Amniotic stem cell (primary cell): ENCODE results near the gene ZNF19.

ENCODE experiments used
- DNase-seq: peaks from one replicate; lab custom pipeline; 2025; lab: John Stamatoyannopoulos, UW

ZNF19 gene

DNA sequence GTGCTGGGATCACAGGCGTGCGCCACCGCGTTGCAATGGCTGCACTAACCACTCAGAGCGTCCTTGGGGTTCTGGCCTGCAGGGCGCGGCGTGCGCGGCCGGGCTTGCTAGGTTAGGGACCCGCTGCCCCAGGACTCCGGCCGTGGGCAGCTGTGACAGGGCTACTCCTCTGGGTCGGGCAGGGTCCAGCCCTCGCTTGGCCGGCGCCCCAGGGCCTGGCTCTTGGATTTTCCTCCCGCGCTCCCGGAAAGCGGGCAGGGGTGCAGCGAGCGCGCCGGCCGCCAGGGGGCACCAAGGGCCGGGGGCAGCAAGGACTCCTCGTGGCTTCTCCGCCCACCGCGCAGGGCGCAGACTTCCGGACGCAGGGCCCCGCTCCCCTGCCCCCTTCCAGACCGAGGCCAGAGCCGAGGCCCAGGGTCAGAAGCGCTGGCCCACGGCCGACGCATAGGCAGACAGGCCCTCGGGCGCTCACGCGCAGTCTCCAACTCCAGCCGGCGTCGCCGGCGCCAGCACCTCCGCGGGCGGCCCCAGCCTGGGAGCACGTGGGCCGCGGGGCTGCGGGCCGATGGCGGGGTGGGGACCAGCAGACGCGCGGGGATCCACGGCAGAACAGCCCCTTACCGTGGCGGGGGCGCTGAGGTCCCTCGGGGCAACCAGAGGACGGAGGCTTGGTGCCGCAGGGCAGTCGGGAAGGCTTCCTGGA, 47.6 kb downstream of the ZNF19 start:
- DNase-seq: no peak

DNA sequence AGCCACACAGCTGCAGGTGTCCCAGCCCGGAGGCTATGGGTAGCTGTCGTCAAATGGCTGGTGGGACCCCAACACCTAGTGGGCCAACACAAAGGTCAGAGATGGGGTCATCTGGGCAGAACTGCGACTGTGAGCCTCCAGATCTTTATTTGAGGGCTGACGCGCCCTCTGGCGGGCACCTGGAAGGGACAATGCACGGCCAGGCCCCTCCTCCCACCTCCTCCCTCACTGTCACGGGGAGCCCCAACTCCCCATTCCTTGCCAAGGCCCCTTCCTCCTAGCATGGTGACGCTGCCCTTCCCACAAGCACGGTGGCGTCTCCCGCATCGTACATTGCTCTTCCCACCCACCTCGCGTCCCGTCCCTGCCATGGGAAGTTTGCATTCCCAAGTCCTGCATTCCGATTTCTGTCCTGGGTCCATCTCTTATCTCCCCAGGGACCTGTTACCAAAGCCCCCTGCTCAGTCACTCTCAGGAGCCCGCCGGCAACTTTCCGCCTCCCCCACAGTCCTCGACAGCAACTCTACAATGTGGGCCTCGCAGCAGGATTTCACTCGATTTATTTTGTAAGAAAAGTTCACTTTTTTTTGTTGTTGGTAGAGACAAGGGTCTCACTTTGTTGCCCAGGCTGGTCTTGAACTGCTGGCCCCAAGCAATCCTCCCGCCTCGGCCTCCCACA, 48.3 kb downstream of the ZNF19 start:
- DNase-seq: no peak

DNA sequence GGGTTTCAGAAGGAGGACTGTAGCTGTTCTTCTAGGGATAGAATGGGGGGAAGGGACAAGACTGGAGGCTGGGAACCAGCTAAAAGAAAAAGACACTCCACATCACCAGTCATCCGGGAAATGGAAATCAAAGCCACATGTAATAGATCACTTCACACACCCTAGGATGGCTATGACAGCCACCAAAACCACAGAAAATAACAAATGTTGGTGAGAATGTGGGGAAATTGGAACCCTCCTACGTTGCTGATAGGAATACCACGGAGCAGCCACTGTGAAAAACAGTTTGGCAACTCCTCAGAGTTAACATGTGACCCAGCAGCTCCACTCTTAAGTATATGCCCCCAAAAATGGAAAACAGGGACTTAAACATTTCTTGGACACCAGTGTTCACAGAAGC, 49.6 kb downstream of the ZNF19 start:
- DNase-seq: no peak

DNA sequence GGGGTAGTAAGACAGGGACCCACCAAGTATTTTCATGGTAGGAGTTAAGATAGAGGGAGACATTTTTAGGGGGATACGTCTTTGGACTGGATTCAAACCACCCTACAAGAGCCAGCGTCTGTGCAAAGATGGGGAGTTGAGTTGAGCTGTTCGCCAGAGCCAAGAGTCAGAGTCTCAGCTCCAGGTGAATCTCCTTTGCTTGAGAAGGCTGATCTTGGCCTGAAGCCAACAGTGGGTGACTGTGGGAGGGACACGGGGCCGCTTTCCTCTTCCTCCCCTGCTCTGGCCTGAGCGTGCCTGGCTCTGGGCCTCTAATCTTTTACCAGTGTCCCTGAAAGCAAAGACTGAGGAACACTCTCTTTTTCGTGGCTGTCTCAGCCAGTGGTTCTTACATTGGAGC, 52.7 kb downstream of the ZNF19 start:
- no peak for DNase-seq

DNA sequence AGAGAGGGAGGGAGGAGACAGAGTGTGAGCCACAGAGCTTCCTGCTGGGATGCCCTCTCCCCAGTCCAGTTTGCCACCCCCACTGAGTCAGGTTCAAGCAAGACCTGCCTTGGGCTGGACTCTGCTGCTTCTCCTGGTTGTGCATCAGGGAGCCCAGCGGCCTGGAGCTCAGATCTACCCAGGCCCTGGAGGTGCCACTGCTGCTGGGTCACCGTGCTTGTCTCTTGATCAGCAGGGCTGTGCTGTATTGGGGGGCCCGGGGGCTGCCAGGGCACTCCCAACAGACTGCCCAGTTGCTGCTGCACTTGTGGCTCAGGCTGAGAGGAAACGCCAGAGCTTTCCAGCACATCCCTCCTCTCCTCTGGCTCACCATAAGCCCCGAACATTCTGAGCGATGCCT, 56.2 kb downstream of the ZNF19 start:
- no peak for DNase-seq

DNA sequence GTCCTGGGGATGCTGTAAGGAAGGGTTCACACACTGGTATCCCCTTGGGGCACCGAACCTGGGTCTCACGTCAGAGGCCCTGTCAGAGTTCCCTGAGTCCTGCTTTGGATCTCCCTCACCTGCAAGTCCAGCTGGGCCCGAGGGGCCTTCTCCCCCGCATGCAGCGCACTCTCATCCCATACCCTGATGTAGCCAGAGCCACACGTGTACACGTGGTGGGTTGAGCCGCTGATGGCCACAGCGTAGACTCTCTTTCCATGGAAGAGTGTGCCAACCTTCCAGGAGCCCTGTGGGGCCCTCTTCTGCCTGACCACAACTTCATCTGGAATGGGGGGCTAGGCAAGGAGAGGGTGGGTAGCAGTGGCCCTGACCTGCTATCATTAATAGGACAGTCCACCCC, 57.1 kb downstream of the ZNF19 start:
- no peak for DNase-seq

DNA sequence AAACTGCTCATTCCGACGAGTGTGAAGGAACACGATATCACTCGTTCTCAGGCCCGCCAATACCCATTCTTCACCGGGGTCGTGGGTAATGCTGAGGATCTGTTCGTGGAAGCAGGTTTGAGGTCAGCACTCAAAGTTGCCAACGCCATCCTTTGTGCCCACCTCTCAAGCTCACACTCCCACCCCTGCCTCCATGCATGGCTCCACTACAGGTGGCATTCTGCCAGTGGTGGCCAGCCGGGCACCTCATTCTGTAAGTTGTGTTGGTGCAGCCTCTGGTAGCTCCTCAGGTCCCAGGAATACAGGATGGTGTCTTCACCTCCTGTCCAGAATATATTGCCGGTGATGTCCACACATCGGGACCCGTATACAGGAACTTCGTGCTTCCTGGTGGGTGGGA, 57.9 kb downstream of the ZNF19 start:
- DNase-seq: no peak

DNA sequence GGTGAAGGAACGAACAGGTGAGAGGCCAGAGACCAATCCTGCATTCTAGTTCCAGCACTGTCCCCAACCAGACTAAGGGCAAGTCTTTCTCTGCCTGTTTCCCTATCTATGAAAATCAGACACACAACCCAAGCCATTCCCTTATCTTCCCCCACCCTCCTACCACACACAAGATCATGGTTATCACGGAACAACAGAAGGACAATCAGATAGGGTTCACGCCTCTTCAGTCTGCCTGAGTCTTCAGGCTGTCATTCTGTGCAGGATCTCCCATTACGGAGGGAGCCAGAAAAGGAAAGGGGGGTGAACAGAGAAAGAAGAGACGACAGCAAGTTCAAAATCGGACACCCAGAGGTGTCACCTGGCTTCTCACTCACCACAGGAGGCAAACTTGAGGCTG, 58.4 kb downstream of the ZNF19 start:
- no peak for DNase-seq

DNA sequence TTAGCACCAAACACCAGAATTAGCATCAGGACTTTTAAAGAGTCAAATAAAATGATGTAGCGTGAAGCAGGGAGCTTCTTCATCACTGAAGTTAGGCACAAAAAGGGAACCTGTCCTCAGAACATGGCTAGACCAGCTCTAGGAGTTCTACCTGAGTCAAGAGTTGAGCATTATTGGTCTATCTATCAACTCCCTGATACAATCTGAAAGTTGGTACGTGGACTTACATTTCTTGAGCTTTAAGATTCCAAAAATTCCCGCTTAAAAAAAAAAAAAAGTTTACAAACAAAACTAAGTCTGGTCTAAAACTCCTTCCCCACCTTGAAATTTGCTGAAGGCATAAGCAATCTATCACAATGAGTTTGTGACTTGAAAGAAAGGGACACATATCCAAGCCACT, 59.5 kb downstream of the ZNF19 start:
- DNase-seq: no peak

DNA sequence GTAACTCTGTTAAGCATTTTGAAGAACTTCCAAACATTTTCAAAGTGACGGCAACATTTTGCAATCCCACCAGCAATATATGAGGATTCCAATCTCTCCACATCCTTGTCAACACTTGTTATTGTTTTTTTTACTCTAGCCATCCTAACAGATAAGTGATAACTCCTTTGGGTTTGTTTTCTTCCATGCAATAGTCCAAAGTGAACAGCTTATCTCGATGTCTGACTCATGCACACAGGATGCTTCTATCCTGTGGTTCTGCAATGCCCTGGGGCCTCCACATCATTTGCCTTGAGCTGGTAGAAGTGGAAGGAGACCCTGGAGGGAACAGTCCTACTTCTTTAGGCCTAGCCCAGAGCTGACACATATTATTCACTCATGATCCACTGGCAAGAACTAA, 60.2 kb downstream of the ZNF19 start:
- no peak for DNase-seq

DNA sequence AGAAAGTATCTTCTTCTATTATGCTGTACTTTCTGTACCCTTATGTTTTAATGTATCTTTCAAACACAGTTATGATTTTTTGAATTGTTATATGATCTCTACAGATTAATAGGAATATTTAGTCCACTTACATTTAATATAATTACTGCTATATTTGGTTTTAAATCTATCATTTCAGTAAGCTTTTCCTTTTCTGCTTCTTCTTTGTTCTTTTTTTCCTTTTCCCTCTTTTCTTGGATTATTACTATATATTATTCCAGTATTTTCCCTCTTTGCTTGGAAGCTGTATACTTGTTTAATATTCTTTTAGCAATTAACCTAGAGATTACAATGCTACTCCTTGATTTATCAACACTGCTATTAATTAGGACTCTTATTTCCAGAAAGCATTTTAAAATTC, 60.7 kb downstream of the ZNF19 start:
- DNase-seq: no peak

DNA sequence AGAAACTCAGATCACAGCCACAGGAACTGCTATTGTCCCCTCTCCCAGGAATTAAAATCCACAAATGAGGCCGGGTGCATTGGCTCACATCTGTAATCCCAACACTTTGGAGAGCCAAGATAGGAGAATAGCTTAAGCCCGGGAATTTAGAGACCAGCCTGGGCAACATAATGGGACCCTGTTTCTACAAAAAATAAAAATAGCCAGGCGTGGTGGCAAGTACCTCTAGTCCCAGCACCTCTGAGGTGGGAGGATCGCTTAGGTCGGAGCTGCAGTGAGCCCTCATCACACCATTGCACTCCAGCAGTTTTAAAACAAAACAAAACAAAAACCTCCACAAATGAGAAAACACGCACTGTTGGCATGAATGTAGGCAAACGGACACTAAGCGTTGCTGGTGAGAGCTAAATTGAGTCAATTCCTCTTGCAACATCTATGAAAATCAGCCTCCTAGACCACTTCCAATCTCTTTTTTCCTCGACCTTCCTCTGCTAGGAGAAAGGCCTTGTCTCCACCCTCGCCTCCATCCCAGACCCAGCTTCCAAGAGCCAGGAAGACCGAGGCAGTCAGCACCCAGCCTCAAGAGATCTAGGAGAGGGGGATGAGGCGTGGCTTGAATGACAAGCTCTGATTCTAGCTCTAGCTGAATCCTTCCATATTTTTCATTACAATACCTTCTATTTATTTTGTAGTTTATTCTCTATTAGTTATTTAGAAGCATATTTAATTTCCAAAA, 62.1 kb downstream of the ZNF19 start:
- no peak for DNase-seq

DNA sequence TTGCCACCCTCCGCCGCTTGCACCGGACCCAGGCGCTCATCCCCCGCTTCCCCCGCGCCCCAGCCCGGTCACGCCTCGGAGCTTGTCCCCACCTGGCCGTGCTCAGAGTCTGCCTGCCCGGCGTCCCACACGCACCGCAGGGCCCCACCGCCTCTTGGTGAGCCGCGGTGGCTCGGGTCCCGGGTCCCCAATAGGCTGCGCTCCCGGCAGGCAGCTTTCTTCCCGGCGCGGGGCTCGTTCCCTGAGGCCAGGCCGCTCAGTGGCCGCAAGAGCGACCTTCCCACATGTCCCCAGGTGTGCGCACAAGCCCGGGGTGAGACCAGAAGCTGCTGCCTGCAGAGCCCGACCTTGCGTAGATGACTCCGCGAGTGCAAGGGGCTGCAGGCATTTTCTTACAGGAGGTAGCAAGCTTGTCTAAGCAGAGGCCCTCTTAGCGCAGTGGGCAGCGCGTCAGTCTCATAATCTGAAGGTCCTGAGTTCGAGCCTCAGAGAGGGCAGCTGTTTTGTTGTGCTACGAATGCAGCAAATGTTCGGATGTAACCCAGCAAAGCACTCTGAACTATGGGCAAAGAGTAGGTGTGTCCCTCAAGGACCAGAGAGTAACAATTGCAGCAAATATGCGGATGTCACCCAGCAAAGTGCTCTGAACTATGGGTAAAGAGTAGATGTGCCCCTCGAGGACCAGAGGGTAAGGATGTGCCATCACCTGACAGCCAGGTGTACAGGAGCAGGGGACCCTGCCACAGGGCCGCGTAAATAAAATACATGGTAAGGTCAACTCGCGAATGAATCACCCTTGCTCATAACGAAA, 62.9 kb downstream of the ZNF19 start:
- peak; percentile 21 for DNase-seq

DNA sequence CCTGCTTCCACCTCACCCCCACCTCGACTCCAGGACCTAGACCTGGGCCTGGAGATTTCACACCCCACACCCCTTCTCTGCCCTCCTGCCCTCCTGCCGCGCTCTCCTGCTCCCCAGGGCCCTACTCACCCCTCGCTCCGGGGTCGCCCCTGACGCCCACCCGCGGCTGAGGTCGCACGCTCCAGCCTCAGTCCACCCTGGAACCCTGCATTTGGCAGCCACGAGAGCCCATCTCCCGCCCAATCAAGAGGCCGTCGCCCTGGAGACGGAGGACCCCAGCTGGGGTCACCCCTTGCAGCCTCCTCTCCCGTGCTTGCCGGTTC, 63.4 kb downstream of the ZNF19 start:
- no peak for DNase-seq

DNA sequence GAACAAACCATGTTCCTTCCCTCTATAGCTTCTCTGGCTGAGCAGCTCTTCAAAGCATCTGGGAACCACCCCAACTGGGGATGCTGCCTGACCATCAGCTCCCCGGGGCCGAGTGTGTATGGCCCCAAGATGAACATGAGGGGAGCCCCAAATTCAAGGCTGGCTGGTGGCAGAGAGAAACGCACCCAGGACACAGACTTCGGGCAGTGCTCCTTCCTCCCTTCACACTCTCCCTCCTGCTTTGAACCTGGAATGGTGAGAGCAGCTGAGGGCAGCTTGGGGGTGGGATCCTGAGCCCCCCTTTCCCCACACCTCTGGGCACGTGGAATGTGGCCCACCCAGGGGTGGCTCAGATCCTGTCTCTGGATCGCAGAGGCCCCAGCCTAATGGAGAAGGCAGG, 64.5 kb downstream of the ZNF19 start:
- no peak for DNase-seq

DNA sequence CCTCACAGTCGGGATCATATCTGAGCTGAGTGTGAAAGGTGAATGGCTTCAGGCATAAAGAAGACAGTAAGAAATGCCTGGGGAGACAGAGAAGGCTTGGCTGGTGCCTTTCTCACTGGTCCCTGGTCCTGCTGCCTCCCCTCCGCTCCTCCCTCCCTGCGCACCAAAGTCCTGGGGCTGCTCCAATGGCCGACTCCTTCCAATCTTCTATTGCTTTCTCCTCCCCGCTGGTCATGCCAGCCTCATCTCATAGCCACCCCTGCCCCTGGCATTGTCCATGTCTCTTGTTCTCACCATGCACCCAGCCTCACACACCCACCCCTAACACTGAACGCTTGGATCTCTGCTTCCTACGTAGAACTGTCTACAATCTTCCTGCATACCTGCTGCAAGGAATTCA, 65.3 kb downstream of the ZNF19 start:
- no peak for DNase-seq
